OCI-LY3 (cell line): ENCODE measurements around the gene SGMS2.

Experiments
- CTCF ChIP-seq: fragments of 200-600, 300-600 bp; sonication (generic); IDR thresholded peaks from 2 replicates; pipeline ENCODE4 v1.5.1; 2014; ENCODE audit warnings: antibody characterized with exemption, low read length, low read depth
- EZH2phosphoT487 ChIP-seq: fragments of 200-600 bp; shearing (Covaris generic); IDR thresholded peaks from 2 replicates; pipeline ENCODE4 v1.6.1; 2018; ENCODE audit warnings: antibody characterized with exemption, mixed run types, low read depth

DNA sequence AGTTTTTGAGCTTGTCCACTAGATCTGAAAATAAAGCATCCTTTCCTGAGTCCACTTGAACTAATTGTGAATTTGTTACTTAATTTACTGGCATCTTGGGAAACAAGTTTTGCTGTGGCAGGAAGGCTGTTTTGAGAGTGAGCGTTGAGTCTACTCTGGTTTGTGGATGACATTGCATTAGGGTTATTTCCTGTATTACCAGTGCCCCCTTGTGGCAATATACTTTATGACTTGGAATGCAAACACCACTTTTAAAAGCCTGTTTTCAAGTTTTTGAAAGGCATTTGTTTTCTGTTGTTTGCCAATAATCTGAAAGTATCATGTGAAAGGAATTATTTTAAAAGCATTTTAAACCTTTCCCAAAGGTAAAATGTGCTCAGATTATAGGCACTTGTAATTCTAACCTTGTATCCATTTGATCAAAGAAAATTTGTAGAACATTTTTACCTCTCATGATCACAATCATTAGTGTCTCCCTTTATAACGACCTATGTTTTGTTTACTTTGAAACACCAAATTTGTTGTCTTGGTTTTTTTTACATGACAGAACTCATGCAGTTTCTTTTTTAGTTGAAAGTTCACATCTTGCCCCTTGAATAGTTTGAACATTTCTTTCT, 88.7 kb downstream of the SGMS2 start:
- TF ChIP-seq CTCF (peak; percentile 85), EZH2phosphoT487 (no peak)
